IPS-NIHi11 (cell line): ENCODE measurements around the gene EXOC2.

Experiments used
- DNase-seq: peaks from one replicate; pipeline ENCODE4 v3.0.0; 2012; ENCODE audit warnings: mixed read lengths, low spot score

Gene EXOC2

GRCh38 chr6:493840-494239 is 199.1 kb downstream of the EXOC2 start:
- DNase-seq = no peak

GRCh38 chr6:492816-493414 is 200.0 kb downstream of the EXOC2 start:
- no peak for DNase-seq

GRCh38 chr6:492178-492577 is 200.8 kb downstream of the EXOC2 start:
- DNase-seq = no peak

GRCh38 chr6:491233-491632 is 201.7 kb downstream of the EXOC2 start:
- no peak for DNase-seq

DNA sequence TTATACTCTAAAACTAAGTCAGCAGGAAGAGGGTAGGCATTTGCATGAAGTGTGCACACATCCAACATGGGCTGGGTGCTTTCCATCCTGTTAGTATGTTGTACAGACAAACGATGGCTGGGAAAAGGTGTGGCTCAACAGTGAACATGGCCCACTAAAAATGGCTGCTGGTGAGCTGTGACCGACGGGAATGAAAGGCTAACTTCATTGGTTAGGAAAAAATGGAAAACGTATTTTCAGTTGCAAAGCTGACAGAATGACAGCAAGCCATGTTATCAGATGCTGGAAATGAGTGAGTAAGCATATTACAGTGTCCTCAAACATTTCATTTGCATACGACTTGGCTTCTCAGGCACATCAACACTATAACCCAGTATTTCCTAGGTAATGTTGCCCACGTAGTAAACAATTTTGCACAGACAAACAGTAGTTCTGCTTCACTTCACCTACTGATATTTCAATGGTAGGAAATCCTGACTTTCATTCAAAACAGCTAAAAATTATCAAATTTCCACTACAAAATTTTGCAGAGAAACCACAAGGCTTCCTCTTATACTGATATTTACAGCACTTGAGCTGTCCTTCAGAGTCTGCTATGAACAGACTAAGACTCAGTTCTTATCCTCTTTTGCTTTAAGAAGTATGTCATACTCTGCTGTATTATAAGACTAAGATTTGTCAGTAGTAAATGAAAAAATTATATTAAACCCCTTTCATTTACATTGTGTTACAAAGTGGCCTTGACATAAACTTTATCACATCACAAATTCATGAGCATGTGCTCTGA is 202.5 kb downstream of the EXOC2 start:
- no peak for DNase-seq

DNA sequence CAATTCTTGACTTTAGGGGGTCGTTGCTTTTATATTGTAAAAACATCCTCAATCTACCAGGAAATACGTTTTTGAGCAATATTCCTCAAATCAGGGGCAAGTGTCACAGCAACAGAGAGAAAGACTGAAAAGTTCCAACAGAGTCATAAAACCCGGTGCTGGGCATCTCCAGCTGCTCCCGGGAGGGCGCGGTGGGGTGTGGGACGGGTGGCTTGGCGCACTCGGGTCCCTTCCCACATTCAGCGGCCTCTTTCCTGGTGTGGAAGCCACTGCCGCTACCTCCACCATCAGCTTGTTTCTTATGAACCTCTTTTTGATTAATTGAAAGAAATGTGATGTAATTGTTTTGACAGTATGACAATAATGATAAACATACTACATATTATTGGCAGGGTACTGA is 203.2 kb downstream of the EXOC2 start:
- DNase-seq = no peak

GRCh38 chr6:489001-489400 is 203.9 kb downstream of the EXOC2 start:
- DNase-seq = no peak

- no peak for DNase-seq
Observed at GRCh38 chr6:487956-488355, 205.0 kb downstream of the EXOC2 start.

GRCh38 chr6:485655-486170 is 207.2 kb downstream of the EXOC2 start:
- no peak for DNase-seq

- no peak for DNase-seq
Observed at GRCh38 chr6:484746-485145, 208.2 kb downstream of the EXOC2 start.

GRCh38 chr6:484086-484745 is 208.7 kb downstream of the EXOC2 start:
- DNase-seq = no peak

DNA sequence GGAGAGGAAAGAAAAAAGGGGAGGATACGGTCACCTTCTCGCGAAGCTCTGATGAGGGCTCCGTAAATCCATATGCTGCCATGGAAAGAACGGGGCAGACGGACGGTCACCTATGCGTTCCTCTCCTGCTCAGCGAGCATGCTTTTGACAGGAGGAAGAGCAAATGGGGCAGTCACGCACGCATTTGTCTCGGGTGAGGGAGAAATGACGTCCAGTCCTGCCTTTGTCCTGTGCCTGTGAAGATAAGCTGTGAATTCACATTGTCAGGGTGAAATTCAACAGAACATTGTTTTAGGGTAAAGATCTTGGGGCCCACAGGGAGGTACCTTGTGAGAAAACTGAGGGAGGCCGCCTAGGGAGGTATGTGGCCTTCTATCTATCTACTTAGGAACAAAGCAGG is 217.6 kb downstream of the EXOC2 start:
- DNase-seq = no peak

DNA sequence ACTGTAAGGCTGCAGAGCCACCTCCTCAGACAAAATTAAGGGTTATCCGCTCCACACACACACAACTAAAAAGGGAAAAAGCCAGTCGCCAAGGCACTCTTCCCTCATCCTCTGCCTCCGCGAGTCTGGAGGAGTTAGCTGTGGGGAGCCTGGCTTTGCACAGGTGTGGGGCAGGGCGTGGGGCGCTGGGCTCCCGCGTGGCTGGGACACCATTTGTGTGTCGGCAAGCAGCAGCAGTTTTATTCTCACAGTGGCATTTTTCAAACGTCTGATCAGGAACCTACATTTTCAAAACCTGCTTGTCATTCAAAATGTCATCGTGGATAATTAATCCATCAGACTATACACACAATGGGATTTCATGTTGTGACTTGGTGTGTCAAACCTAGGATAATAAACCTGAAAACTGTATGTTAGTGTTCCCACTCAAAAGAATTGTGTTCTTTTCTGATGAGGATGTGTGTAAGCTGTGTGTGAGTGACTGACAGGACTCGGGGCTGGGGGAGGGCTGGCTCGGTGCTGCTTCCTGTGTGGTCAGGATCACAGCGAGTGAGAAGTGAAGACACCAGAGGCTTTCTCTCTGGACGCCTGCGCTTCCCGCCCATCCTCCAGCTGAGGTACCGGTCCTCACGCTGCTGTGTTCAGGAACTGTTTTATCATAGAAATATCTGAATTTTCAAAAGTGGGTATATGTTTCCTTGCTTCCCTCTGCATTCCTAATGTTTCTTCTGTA is 218.3 kb downstream of the EXOC2 start:
- no peak for DNase-seq

GRCh38 chr6:473768-474452 is 219.0 kb downstream of the EXOC2 start:
- no peak for DNase-seq

GRCh38 chr6:473356-473755 is 219.6 kb downstream of the EXOC2 start:
- DNase-seq = no peak

GRCh38 chr6:470901-471448 is 222.0 kb downstream of the EXOC2 start:
- no peak for DNase-seq

DNA sequence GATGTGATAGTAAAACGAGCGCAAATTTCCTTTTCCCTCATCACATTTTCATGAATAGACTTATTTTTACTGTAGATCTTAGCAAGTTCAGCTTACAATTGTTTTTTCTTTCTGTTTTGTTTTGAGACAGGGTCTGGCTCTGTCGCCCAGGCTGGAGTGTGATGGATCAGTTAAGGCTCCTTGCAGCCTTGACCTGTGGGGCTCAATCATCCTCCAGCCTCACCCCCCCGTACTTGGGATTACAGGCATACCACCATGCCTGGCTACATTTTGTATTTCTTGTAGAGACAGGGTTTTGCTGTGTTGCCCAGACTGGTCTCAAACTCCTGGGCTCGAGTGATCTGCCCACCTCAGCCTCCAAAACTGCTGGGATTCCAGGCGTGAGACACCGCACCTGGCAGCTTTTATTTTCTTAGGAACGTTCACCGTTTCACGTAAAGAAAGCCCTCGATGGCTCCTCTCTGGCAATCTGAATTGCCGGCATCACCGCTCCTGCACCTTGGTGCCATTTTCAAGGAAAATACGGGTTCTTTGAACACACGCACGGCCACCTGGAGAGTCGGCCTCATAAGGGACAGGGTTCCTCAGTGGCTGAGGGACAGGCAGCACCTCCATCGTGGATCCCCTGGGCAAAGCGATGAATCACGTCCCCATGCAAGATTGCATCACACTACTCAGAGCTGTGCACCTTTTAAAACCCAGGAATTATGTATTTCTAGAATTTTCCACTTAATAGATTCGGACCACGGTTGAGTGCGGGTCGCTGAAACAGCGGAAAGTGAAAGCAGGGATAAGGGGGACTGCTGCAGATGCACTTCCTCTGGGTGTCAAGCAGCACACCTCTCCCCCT is 222.7 kb downstream of the EXOC2 start:
- DNase-seq = no peak

- DNase-seq = no peak
Observed at GRCh38 chr6:467671-468082, 225.3 kb downstream of the EXOC2 start.

GRCh38 chr6:467111-467510 is 225.8 kb downstream of the EXOC2 start:
- DNase-seq = no peak

- DNase-seq = no peak
Observed at GRCh38 chr6:466564-466963, 226.4 kb downstream of the EXOC2 start.
